K562 (cell line): ENCODE data around the gene C5AR2. TPM values are rescaled to one million over a fixed set of nuclear protein-coding genes. Genes with fewer than 3 reads are reported as not detected.

ENCODE experiments used
- CSDE1 ChIP-seq, 2 experiments: fragments of 450-650 bp; IDR thresholded peaks; 2 replicates each; pipeline ENCODE4 v1.6.1; 2016; ENCODE audit warnings: mild to moderate bottlenecking in 1 of 2
- ELF2 ChIP-seq: fragments of 250-450 bp; sonication (Bioruptor Pico); IDR thresholded peaks from 2 replicates; pipeline ENCODE4 v1.5.0; 2021; ENCODE audit warnings: mild to moderate bottlenecking
- KDM2B ChIP-seq: fragments of 250-450 bp; sonication (Bioruptor Pico); IDR thresholded peaks from 2 replicates; pipeline ENCODE4 v1.8.0; 2021; ENCODE audit warnings: mild to moderate bottlenecking, moderate library complexity
- KLF6 ChIP-seq: fragments of 250-450 bp; sonication (Bioruptor Pico); IDR thresholded peaks from 2 replicates; pipeline ENCODE4 v1.4.0; 2020; ENCODE audit warnings: mild to moderate bottlenecking, moderate library complexity, borderline replicate concordance
- MGA ChIP-seq: fragments of 450-650 bp; IDR thresholded peaks from 2 replicates; pipeline ENCODE4 v1.6.1; 2016; ENCODE audit warnings: mild to moderate bottlenecking, moderate library complexity
- NR4A1 ChIP-seq, 2 experiments: fragments of 250-450 bp in 1 of 2; fragments of 450-650 bp in 1 of 2; sonication (Bioruptor Pico) in 1 of 2; IDR thresholded peaks; 2 replicates each; pipeline versions ENCODE4 v1.4.0 to v1.6.1; 2016 to 2020; ENCODE audit warnings: mild to moderate bottlenecking in 2 of 2, missing compliant biosample characterization in 1 of 2, missing genetic modification characterization in 1 of 2, moderate library complexity in 1 of 2
- PHB ChIP-seq: fragments of 250-450 bp; sonication (Bioruptor Pico); IDR thresholded peaks from 2 replicates; pipeline ENCODE4 v1.5.0; 2021
- SAFB2 ChIP-seq: fragments of 200-400 bp; formaldehyde crosslinking; IDR thresholded peaks from 2 replicates; pipeline ENCODE4 v1.6.1; 2018; ENCODE audit warnings: borderline replicate concordance, low read length, low read depth, moderate library complexity; ENCODE audit not compliant: severe bottlenecking
- YY1 ChIP-seq, 3 experiments: IDR thresholded peaks; 2 replicates each; pipeline ENCODE4 v1.6.1; 2011; ENCODE audit warnings: low read length in 2 of 3, mild to moderate bottlenecking in 2 of 3, moderate library complexity in 2 of 3, borderline replicate concordance in 1 of 3, control low read depth in 1 of 3, low read depth in 1 of 3; ENCODE audit not compliant: insufficient read depth in 3 of 3, insufficient replicate concordance in 2 of 3, control insufficient read depth in 1 of 3, insufficient read length in 1 of 3; ENCODE audit errors: extremely low read depth in 1 of 3
- polyA plus RNA-seq, 8 experiments: library from polyadenylated mRNA; depleted of rRNA in 4 of 8; stranded (reverse) in 5 of 8; unstranded in 3 of 8; fragments of >200 nt; fragmentation: Nextera tagmentation in 2 of 8; fragmentation: Illumina TruSeq in 1 of 8; extraction: Ambion mirVana in 2 of 8; extraction: Trizol in 1 of 8; gene quantifications; 2 replicates each; pipeline versions ENCODE4 v1.2.1 to v1.2.3, GENCODE V29; 2011 to 2014; ENCODE audit warnings: inconsistent platforms in 1 of 8, missing spikeins in 1 of 8
- total RNA-seq, 7 experiments: library from RNA; depleted of rRNA in 6 of 7; stranded (reverse); fragments of >200 nt in 6 of 7; fragmentation: Illumina TruSeq in 2 of 7; extraction: Trizol in 2 of 7; gene quantifications; 2 replicates each; pipeline versions ENCODE4 v1.2.1 to v1.2.3, GENCODE V29; 2011 to 2021; ENCODE audit warnings: low replicate concordance in 1 of 7
- TF ChIP-seq, protein P1 (sequence below): fragments of 450-650 bp; IDR thresholded peaks from 2 replicates; pipeline ENCODE4 v1.6.1; 2016; ENCODE audit warnings: borderline replicate concordance

C5AR2 gene
- total and polyA plus RNA-seq, 9 of the 15 experiments (the other 6 are each of a cell fraction or from before 2014, with no cell fraction given): 0.01 to 1.1 (median 0.13) TPM

GRCh38 chr19:47348819-47349795, 17.1 kb downstream of the C5AR2 start, which contains the start of gene DHX34 (continued):
- peak in 2 of 3 experiments; percentile 42 to 79 for TF ChIP-seq YY1 (IDR thresholded peaks at IDR 0.05; ENCODE audit: borderline replicate concordance in 1 of 3, control insufficient read depth in 1 of 3, extremely low read depth in 1 of 3, insufficient read depth in 3 of 3, insufficient read length in 1 of 3, insufficient replicate concordance in 2 of 3, low read depth in 1 of 3, low read length in 2 of 3)
- TF ChIP-seq SAFB2: no peak
- no peak for TF ChIP-seq NR4A1 (CRISPR knock-in tag; IDR thresholded peaks at IDR 0.05)
- TF ChIP-seq NR4A1 (tag; IDR thresholded peaks at IDR 0.05): 0 out of 2 replicates have a peak, but pooled peaks have one; percentile 39
- 0 out of 2 replicates have a peak, but pooled peaks have one; percentile 18 for TF ChIP-seq KLF6
- 0 out of 2 replicates have a peak, but pooled peaks have one; percentile 25 for TF ChIP-seq PHB
- TF ChIP-seq, protein P1, sequence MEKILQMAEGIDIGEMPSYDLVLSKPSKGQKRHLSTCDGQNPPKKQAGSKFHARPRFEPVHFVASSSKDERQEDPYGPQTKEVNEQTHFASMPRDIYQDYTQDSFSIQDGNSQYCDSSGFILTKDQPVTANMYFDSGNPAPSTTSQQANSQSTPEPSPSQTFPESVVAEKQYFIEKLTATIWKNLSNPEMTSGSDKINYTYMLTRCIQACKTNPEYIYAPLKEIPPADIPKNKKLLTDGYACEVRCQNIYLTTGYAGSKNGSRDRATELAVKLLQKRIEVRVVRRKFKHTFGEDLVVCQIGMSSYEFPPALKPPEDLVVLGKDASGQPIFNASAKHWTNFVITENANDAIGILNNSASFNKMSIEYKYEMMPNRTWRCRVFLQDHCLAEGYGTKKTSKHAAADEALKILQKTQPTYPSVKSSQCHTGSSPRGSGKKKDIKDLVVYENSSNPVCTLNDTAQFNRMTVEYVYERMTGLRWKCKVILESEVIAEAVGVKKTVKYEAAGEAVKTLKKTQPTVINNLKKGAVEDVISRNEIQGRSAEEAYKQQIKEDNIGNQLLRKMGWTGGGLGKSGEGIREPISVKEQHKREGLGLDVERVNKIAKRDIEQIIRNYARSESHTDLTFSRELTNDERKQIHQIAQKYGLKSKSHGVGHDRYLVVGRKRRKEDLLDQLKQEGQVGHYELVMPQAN: peak; percentile 99
- no peak for TF ChIP-seq KDM2B (CRISPR knock-in tag)
- TF ChIP-seq ELF2 (CRISPR knock-in tag): peak; percentile 84; the same call in 1 of the 2 replicates
- TF ChIP-seq MGA: peak; percentile 92
- no peak for TF ChIP-seq CSDE1 (IDR thresholded peaks at IDR 0.05)
